ENCODE data around the gene PEX1. TPM values are rescaled to one million over a fixed set of nuclear protein-coding genes. Genes with fewer than 3 reads are reported as not detected.

Gene PEX1
- total and polyA plus RNA-seq, 2 of the 13 experiments (the other 11 are each of a cell fraction or from before 2014, with no cell fraction given), result 16.6 to 22.4 TPM

DNA sequence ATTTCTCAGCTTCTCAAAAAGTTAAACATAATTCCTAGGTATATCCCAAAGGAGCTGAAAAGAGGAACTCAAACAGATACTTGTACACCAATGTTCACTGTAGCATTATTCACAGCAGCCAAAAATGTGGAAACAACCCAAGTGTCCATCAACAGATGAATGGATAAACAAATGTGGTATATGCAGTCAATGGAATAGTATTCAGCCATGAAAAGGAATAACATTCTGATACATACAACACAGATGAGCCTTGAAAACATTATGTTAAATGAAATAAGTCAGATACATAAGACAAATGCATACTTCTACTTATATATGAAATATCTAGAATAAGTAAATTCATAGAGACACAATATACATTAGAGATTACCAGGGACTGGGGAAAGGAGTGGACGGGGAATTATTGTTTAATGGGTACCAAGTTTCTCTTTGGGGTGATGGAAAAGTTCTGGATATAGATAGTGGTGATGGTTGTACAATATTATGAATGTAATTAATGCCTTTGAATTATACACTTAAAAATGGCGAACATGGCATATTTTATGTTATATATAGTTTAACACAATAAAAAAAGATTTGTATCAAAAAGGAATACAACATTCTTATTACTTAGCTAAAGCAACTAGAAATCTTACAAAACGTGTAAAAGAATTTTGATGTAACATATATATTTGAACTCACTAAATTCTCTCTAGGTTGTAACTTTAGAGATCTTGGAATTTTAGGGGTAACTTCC, 15.0 kb downstream of the PEX1 start:
- ATAC-seq, result no peak
- Histone ChIP-seq H3K4me2 (ENCODE audit: low read depth, low read length) (no peak overlapping the region), H2AFZ (ENCODE audit: low read length) (no peak overlapping the region), H3K9ac (ENCODE audit: insufficient read depth, low read depth, low read length) (no peak overlapping the region), H3K4me1 (ENCODE audit: insufficient read depth, low read length) (no peaks in the 10 kb centered on the region), H3K27me3 (ENCODE audit: control insufficient read depth in 1 of 2, insufficient read depth in 2 of 2, low read length in 2 of 2) (no peaks in the 10 kb centered on the region), H4K20me1 (ENCODE audit: insufficient read depth, low read length) (no peaks in the 10 kb centered on the region), H3K27ac (ENCODE audit: extremely low read length, insufficient read depth, low read length) (no peak overlapping the region), H3K9me3 (ENCODE audit: low read length) (no peaks in the 10 kb centered on the region), H3K79me2 (ENCODE audit: insufficient read depth, low read length) (no peaks in the 10 kb centered on the region), H3K36me3 (replicated peaks in 1 of 2; ENCODE audit: control insufficient read depth in 1 of 2, insufficient read depth in 2 of 2, low read length in 2 of 2) (peaks cover 0 to 14% of the 10 kb centered on the region in 2 experiments; a peak in 2 of 5 replicates), H3K4me3 (replicated peaks in 1 of 3; ENCODE audit: insufficient read depth in 1 of 3, low read depth in 2 of 3, low read length in 3 of 3) (no peak overlapping the region)
- BruUV-seq (replicated peaks), result no TSS peak
- CTCF ChIA-PET (ENCODE audit: low intra/inter-chr PET ratio, low total read pairs), result no interaction called here
- intact Hi-C loops (cut with micrococcal nuclease; ENCODE audit: unreplicated experiment), result no loop called here
- TF ChIP-seq ARNTL (CRISPR knock-in tag; IDR thresholded peaks at IDR 0.05) (no peak), KLF6 (CRISPR knock-in tag; IDR thresholded peaks at IDR 0.05) (no peak), ZFY (CRISPR knock-in tag; IDR thresholded peaks at IDR 0.05) (no peak), CEBPG (CRISPR knock-in tag; IDR thresholded peaks at IDR 0.05) (no peak), SKI (IDR thresholded peaks at IDR 0.05; ENCODE audit: partially characterized antibody) (no peak), MEIS1 (CRISPR knock-in tag; IDR thresholded peaks at IDR 0.05; ENCODE audit: borderline replicate concordance) (no peak), ARNT2 (CRISPR knock-in tag; IDR thresholded peaks at IDR 0.05; ENCODE audit: low read depth) (no peak), CENPT (CRISPR knock-in tag; IDR thresholded peaks at IDR 0.05; ENCODE audit: low read depth) (no peak), ZNF558 (CRISPR knock-in tag; IDR thresholded peaks at IDR 0.05; ENCODE audit: borderline replicate concordance) (no peak), RFXANK (CRISPR knock-in tag; IDR thresholded peaks at IDR 0.05) (no peak), FIP1L1 (IDR thresholded peaks at IDR 0.05; ENCODE audit: borderline replicate concordance, insufficient read depth, low read depth, low read length) (no peak), ZNF713 (CRISPR knock-in tag; IDR thresholded peaks at IDR 0.05) (no peak), ZNF605 (CRISPR knock-in tag; IDR thresholded peaks at IDR 0.05) (no peak), ZNF543 (CRISPR knock-in tag; IDR thresholded peaks at IDR 0.05) (no peak), IKZF1 (IDR thresholded peaks at IDR 0.05) (no peak)
- TF ChIP-seq, protein P1, sequence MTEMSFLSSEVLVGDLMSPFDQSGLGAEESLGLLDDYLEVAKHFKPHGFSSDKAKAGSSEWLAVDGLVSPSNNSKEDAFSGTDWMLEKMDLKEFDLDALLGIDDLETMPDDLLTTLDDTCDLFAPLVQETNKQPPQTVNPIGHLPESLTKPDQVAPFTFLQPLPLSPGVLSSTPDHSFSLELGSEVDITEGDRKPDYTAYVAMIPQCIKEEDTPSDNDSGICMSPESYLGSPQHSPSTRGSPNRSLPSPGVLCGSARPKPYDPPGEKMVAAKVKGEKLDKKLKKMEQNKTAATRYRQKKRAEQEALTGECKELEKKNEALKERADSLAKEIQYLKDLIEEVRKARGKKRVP (CRISPR knock-in tag; IDR thresholded peaks at IDR 0.05), result no peak
- TF ChIP-seq, protein P2, sequence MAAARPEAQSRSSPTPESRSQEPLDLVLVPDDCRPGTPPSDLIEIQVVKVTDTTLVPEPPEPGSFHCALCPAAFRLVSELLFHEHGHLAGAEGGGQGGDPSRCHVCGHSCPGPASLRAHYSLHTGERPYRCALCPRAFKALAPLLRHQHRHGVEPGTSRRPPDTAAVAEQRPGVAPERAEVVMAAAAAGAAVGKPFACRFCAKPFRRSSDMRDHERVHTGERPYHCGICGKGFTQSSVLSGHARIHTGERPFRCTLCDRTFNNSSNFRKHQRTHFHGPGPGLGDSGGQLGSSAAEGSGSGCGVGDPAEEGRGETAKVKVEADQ (CRISPR knock-in tag; IDR thresholded peaks at IDR 0.05; ENCODE audit: borderline replicate concordance), result no peak
- DNase-seq (ENCODE audit: low spot score), result no peak
- 78% methylated on average over 3 of the region's 3 CpGs for WGBS (ENCODE audit: low lambda C conversion rate)
- FAIRE-seq, result no peak
- POLR2A ChIA-PET, result no interaction called here
- in situ Hi-C loops (cut with HindIII; ENCODE audit: extremely low pct_ligation_motif_present, low pct_unique_long_range_greater_than_20kb), result no loop called here
